ENCODE data around the gene ECSIT.

DNA sequence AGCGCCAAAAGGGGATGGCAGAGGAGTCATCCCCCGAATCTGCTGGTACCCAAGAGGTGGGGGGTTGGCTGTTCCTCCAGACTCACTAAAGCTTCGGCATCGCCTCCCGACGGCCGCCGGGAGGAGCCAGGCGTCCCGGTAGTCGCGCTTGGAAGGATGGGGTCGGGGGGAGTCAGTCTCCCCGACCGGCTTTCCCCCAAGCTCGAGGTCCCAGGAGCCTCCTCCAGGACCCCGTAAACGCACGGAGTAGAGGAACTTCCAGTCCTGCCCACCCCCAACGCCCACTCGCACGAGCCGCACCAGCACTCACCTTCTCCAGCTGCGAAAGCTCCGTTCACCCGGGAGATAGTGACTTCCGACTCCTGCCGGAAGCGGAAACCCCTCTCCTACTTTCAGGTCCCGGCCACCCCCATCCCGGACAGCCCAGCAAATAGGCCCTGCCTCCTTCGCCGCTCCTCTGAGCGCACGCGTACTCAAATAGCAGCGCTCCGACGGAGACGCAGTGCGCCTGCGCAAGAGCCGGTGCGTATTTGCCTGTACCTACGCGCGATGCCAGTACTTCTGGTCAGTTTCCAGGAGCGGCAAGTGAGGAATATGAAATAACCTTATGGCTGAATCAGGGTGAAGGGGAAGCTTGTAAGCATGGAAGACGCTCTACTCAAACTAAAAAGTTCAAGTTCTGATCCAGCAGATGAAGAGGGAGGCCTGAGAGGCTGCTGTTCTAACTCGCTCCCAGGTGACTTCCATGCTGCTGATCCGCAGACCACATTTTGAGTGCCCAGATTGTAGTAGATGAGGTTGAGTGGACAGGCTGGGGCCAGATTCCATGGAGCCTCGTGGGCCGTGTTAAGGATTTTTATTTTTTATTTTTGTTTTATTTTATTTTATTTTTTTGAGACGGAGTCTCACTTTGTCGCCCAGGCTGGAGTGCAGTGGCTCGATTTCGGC is 30.2 kb upstream of the ECSIT start, which contains the start of gene ELOF1:
- TF ChIP-seq CTCF (conservative IDR thresholded peaks at IDR 0.05) (no peak; the same call in 1 of the 2 replicates), ZFX (IDR thresholded peaks at IDR 0.05) (no peak)

All from C4-2B (cell line).